Natural killer cell (primary cell): ENCODE results near the gene LTBP3. TPM values are rescaled to one million over a fixed set of nuclear protein-coding genes. Genes with fewer than 3 reads are reported as not detected.
A peak's percentile ranks its signal among the peaks of the same experiment; 100 is the strongest.

Experiments used
- ATAC-seq, 3 donors: fragments of 150-1000 bp in 2 of 3; fragments of 200-7000 bp in 1 of 3; cut with Tn5 transposase; 1 replicate in 1 of 3; 2 replicates in 2 of 3; pipeline ENCODE4 v1.10.0; 2021; ENCODE audit warnings: mild to moderate bottlenecking in 2 of 3, moderate library complexity in 2 of 3
- DNase-seq, 2 donors: peaks; one replicate each; pipeline versions ENCODE4 v3.0.0 to v3.0.0-alpha.2; 2013 to 2021; ENCODE audit warnings: mixed read lengths in 1 of 2
- H3K27ac ChIP-seq: one replicate; pipeline ENCODE4 v1.5.1; 2013; ENCODE audit warnings: mild to moderate bottlenecking, low read length
- H3K27me3 ChIP-seq: one replicate; pipeline ENCODE4 v1.6.1; 2013; ENCODE audit warnings: low read length; ENCODE audit not compliant: control insufficient read depth, insufficient read depth
- H3K36me3 ChIP-seq: one replicate; pipeline ENCODE4 v1.6.1; 2013; ENCODE audit warnings: low read length; ENCODE audit not compliant: control insufficient read depth, insufficient read depth
- H3K4me1 ChIP-seq: one replicate; pipeline ENCODE4 v1.6.1; 2013; ENCODE audit warnings: low read length; ENCODE audit not compliant: control insufficient read depth, insufficient read depth
- H3K4me3 ChIP-seq: one replicate; pipeline ENCODE4 v1.5.1; 2013; ENCODE audit warnings: low read length
- H3K9me3 ChIP-seq: one replicate; pipeline ENCODE4 v1.6.1; 2013; ENCODE audit warnings: low read length; ENCODE audit not compliant: control insufficient read depth, insufficient read depth
- H3K27ac Mint-ChIP-seq, 2 donors: one replicate each; pipeline ENCODE4 v1.8.0; 2022; ENCODE audit warnings: mild to moderate bottlenecking in 2 of 2, mixed read lengths in 2 of 2, moderate library complexity in 1 of 2
- H3K27me3 Mint-ChIP-seq, 2 donors: one replicate each; pipeline ENCODE4 v1.8.0; 2022; ENCODE audit warnings: low read depth in 2 of 2, mixed read lengths in 2 of 2
- H3K36me3 Mint-ChIP-seq: one replicate; pipeline ENCODE4 v1.8.0; 2022; ENCODE audit warnings: mixed read lengths
- H3K4me1 Mint-ChIP-seq, 2 donors: one replicate each; pipeline ENCODE4 v1.8.0; 2022; ENCODE audit warnings: mixed read lengths in 2 of 2
- H3K4me3 Mint-ChIP-seq: one replicate; pipeline ENCODE4 v1.8.0; 2022; ENCODE audit warnings: mild to moderate bottlenecking, moderate library complexity, mixed read lengths
- H3K9me3 Mint-ChIP-seq, 2 donors: one replicate each; pipeline ENCODE4 v1.8.0; 2022; ENCODE audit warnings: mixed read lengths in 2 of 2
- CTCF ChIP-seq: fragments of 200-600 bp; IDR thresholded peaks from one replicate; pipeline ENCODE4 v1.8.0; 2022; ENCODE audit warnings: antibody characterized with exemption
- WGBS: methylation state at CpG from one replicate; pipeline ENCODE4 v1.1.7; 2013; ENCODE audit warnings: missing lambda C conversion rate; ENCODE audit not compliant: insufficient coverage; 5-methylcytosine and 5-hydroxymethylcytosine counted together
- intact Hi-C: fragments of 100-400 bp; cut with micrococcal nuclease; formaldehyde crosslinking; loops from one replicate; pipeline ENCODE4 v1.14.2; 2022
- total RNA-seq, 4 donors: library from RNA; stranded (reverse); fragments of 120-200 nt in 1 of 4; gene quantifications; one replicate each; pipeline versions ENCODE4 v1.2.3 to v1.2.4, GENCODE V29; 2013 to 2022

The LTBP3 gene
- total RNA-seq, 3 donors from 2014 or later (not counting 1 experiment from before 2014, with no cell fraction given), result 121 to 155 (median 140) TPM

- H3K36me3 Mint-ChIP-seq, result no peaks in the 10 kb centered on the region
- H3K4me3 Mint-ChIP-seq, result peak overlapping the region; percentile 88
- no peaks in the 10 kb centered on the region for H3K9me3 ChIP-seq
- intact Hi-C loops, result loop anchor here (2.0 to 10.0 kb wide), 2 partner anchors 73 to 443 kb away; partner anchors contain the start of genes MAP3K11 and PCNX3
- no peaks in the 10 kb centered on the region for H3K27me3 Mint-ChIP-seq
- ATAC-seq (no peak), DNase-seq (peak in 1 of 2 donors; percentile 25)
- peak overlapping the region; percentile 39 to 76 for H3K27ac Mint-ChIP-seq
- WGBS, result 48% methylated on average over 18 of the region's 18 CpGs
- H3K36me3 ChIP-seq, result peaks cover 23% of the 10 kb centered on the region
- peak overlapping the region; percentile 70 for H3K27ac ChIP-seq
- H3K4me3 ChIP-seq, result peak overlapping the region; percentile 71
- no peak for TF ChIP-seq CTCF
- no peaks in the 10 kb centered on the region for H3K27me3 ChIP-seq
- H3K9me3 Mint-ChIP-seq, result no peaks in the 10 kb centered on the region
- H3K4me1 Mint-ChIP-seq, result peaks cover 16 to 47% of the 10 kb centered on the region in 2 donors
- peaks cover 24% of the 10 kb centered on the region for H3K4me1 ChIP-seq
These were observed 16.8 kb downstream of the LTBP3 start for GRCh38 chr11:65541093-65541982.

GRCh38 chr11:65540290-65541092 lies 17.7 kb downstream of the LTBP3 start:
- Mint-ChIP-seq H3K9me3 (no peaks in the 10 kb centered on the region), H3K4me3 (peak overlapping the region; percentile 88), H3K27me3 (no peaks in the 10 kb centered on the region), H3K36me3 (no peaks in the 10 kb centered on the region), H3K4me1 (peaks cover 7 to 39% of the 10 kb centered on the region in 2 donors), H3K27ac (peak overlapping the region; percentile 39 to 76)
- TF ChIP-seq CTCF, result peak; percentile 52
- DNase-seq (peak; percentile 88 to 93), ATAC-seq (peak; percentile 88 to 96 (median 90))
- under 1% methylated on average over 78 of the region's 78 CpGs for whole genome bisulfite sequencing
- Histone ChIP-seq H3K4me1 (peaks cover 17% of the 10 kb centered on the region), H3K27me3 (no peaks in the 10 kb centered on the region), H3K9me3 (no peaks in the 10 kb centered on the region), H3K4me3 (peak overlapping the region; percentile 71), H3K36me3 (peaks cover 30% of the 10 kb centered on the region), H3K27ac (peak overlapping the region; percentile 70)
- intact Hi-C loops, result loop anchor here (1.0 to 10.0 kb wide), 7 partner anchors 26 to 444 kb away; partner anchors contain the start of genes MAP3K11, PCNX3 and ZNRD2

GRCh38 chr11:65539744-65540289 lies 18.3 kb downstream of the LTBP3 start:
- Histone ChIP-seq H3K4me3 (peak overlapping the region; percentile 71), H3K27ac (peak overlapping the region; percentile 61), H3K9me3 (no peaks in the 10 kb centered on the region), H3K36me3 (peaks cover 32% of the 10 kb centered on the region), H3K27me3 (no peaks in the 10 kb centered on the region), H3K4me1 (peaks cover 15% of the 10 kb centered on the region)
- Mint-ChIP-seq H3K9me3 (no peaks in the 10 kb centered on the region), H3K27ac (peak overlapping the region; percentile 39 to 76), H3K4me3 (peak overlapping the region; percentile 88), H3K4me1 (peaks cover 4 to 33% of the 10 kb centered on the region in 2 donors), H3K36me3 (no peaks in the 10 kb centered on the region), H3K27me3 (no peaks in the 10 kb centered on the region)
- WGBS, result 24% methylated on average over 60 of the region's 60 CpGs
- ATAC-seq, result peak in 1 of 3 donors; percentile 75
- intact Hi-C loops, result loop anchor here (1.0 to 10.0 kb wide), 7 partner anchors 26 to 445 kb away; partner anchors contain the start of genes MAP3K11, PCNX3 and ZNRD2
- DNase-seq, result no peak
- peak; percentile 66 for TF ChIP-seq CTCF
